ENCODE results near the gene SCUBE3. TPM values are rescaled to one million over a fixed set of nuclear protein-coding genes. Genes with fewer than 3 reads are reported as not detected.
A peak's percentile ranks its signal among the peaks of the same experiment; 100 is the strongest.

SCUBE3 gene
- total RNA-seq, 2 experiments from 2014 or later: not detected

- H3K9me3 Mint-ChIP-seq: no peaks in the 10 kb centered on the region
- no peaks in the 10 kb centered on the region for H3K36me3 Mint-ChIP-seq (ENCODE audit: low read depth)
- H3K4me1 Mint-ChIP-seq (ENCODE audit: low read depth): peaks cover 49% of the 10 kb centered on the region
- H3K4me3 Mint-ChIP-seq: peak overlapping the region; percentile 94
- intact Hi-C loops (cut with micrococcal nuclease): no loop called here
- ChIA-PET POLR2A (interaction anchor here (1.0 to 2.2 kb wide), 5 partner anchors 12 to 372 kb away, joined by 3 to 7 read pairs (median 3); partner anchors contain the start of genes RPL10A and TAF11), CTCF (interaction anchor here (1.5 to 6.0 kb wide), 4 partner anchors 11 to 37 kb away, joined by 5 to 52 read pairs (median 10); partner anchors contain the start of gene DEF6)
- peak; percentile 86 for DNase-seq
- no peaks in the 10 kb centered on the region for H3K27me3 Mint-ChIP-seq
- H3K27ac Mint-ChIP-seq: peak overlapping the region; percentile 94
- TF ChIP-seq CTCF (IDR thresholded peaks at IDR 0.05): no peak
- peak; percentile 69 for ATAC-seq
Observed at GRCh38 chr6:35259948-35260590, 46.3 kb downstream of the SCUBE3 start.

GRCh38 chr6:35260591-35261570 is 47.1 kb downstream of the SCUBE3 start:
- DNase-seq (no peak), ATAC-seq (no peak)
- ChIA-PET POLR2A (interaction anchor here (1.1 kb wide), 1 partner anchor 23 kb away, joined by 4 read pairs; no protein-coding TSS in a partner anchor), CTCF (interaction anchor here (1.1 to 1.7 kb wide), 2 partner anchors 33 to 188 kb away, joined by 3 to 5 read pairs; no protein-coding TSS in a partner anchor)
- Mint-ChIP-seq H3K36me3 (ENCODE audit: low read depth) (no peaks in the 10 kb centered on the region), H3K4me3 (peak overlapping the region; percentile 94), H3K4me1 (ENCODE audit: low read depth) (peaks cover 54% of the 10 kb centered on the region), H3K27ac (peak overlapping the region; percentile 94), H3K9me3 (no peaks in the 10 kb centered on the region), H3K27me3 (no peaks in the 10 kb centered on the region)
- TF ChIP-seq CTCF (IDR thresholded peaks at IDR 0.05): no peak
- intact Hi-C loops (cut with micrococcal nuclease): no loop called here

- peaks cover 55% of the 10 kb centered on the region for H3K4me1 Mint-ChIP-seq (ENCODE audit: low read depth)
Observed at GRCh38 chr6:35262596-35262995, 48.8 kb downstream of the SCUBE3 start.

GRCh38 chr6:35264550-35265274 is 51.0 kb downstream of the SCUBE3 start:
- intact Hi-C loops (cut with micrococcal nuclease): no loop called here
- no peak overlapping the region for H3K4me3 Mint-ChIP-seq
- no peak overlapping the region for H3K27ac Mint-ChIP-seq
- H3K36me3 Mint-ChIP-seq (ENCODE audit: low read depth): peaks cover 5% of the 10 kb centered on the region
- H3K9me3 Mint-ChIP-seq: no peaks in the 10 kb centered on the region
- ChIA-PET POLR2A (interaction anchor here (0.8 kb wide), 1 partner anchor 39 kb away, joined by 3 read pairs; no protein-coding TSS in a partner anchor), CTCF (interaction anchor here (2.7 kb wide), 1 partner anchor 24 kb away, joined by 9 read pairs; no protein-coding TSS in a partner anchor)
- no peak for TF ChIP-seq CTCF (IDR thresholded peaks at IDR 0.05)
- no peak for DNase-seq
- H3K27me3 Mint-ChIP-seq: no peaks in the 10 kb centered on the region
- no peak for ATAC-seq
- H3K4me1 Mint-ChIP-seq (ENCODE audit: low read depth): peaks cover 57% of the 10 kb centered on the region

More at GRCh38 chr6:35262596-35262995, 48.8 kb downstream of the SCUBE3 start:
- CTCF ChIA-PET: no interaction called here
- Mint-ChIP-seq H3K4me3 (no peak overlapping the region), H3K36me3 (ENCODE audit: low read depth) (peaks cover 3% of the 10 kb centered on the region), H3K27me3 (no peaks in the 10 kb centered on the region), H3K9me3 (no peaks in the 10 kb centered on the region), H3K27ac (no peak overlapping the region)
- intact Hi-C loops (cut with micrococcal nuclease): no loop called here
- DNase-seq (no peak), ATAC-seq (no peak)
- no peak for TF ChIP-seq CTCF (IDR thresholded peaks at IDR 0.05)
- POLR2A ChIA-PET: no interaction called here

Measured in activated CD8-positive, alpha-beta T cell treated with anti-CD3 and anti-CD28 coated beads for 36 hours (primary cell).